NK-92 (cell line): ENCODE results near the gene MLLT10.

ENCODE experiments used
- DNase-seq: peaks from one replicate; lab custom pipeline; 2025; ENCODE audit not compliant: unreplicated experiment; lab: John Stamatoyannopoulos, UW

MLLT10 gene

GRCh38 chr10:21516242-21517131, 17.5 kb upstream of the MLLT10 start:
- DNase-seq: no peak

GRCh38 chr10:21517134-21518031, 16.6 kb upstream of the MLLT10 start:
- DNase-seq: no peak

DNA sequence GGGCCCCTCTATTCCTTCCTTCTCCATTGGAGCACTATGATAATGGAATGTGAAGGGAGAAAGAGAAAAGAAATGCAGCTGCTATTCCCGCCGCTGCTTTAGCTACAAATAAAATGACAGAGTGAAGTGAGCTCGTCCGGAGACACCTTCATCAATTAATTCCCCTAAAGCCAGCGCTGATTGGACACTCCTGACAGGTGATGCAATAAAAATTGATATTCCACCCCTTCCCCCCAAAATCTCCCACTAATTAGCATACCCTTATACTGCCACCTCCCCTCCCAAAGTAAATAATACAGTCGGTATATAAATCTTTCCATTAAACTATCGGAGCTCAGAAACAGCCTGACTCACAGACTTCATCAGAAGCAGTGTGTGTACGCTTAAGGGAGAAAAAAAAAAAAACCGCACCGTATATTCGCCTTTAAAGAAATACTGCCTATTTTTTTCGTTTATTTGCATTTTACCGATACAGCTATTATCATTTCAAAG, 15.8 kb upstream of the MLLT10 start:
- DNase-seq: no peak

GRCh38 chr10:21518641-21519396, 15.2 kb upstream of the MLLT10 start:
- DNase-seq: no peak

DNA sequence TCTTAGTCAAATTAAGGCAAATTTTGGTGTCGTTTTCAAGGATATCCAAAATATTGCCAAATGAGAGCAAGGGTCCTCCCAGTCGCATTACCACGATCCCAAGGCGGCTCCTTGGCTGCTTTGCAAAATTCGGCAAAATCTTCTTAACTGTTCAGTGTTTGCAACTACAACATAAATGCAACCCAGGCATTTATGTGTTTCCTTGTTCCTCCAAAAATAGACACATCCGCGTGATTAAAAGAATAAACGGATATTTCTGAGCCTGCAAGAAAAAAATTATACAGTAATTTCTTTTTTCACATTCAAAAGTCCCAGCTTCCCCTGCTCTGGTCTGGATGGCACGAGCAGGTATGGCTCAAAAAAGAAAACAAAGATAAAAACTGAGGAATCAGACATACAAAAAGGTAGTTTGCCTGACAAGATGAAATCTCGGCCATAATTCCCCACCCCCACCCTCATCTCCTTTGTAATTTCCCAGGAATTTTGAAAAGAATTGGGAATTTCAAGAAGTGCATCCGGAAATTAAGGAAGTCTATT, 14.6 kb upstream of the MLLT10 start:
- DNase-seq: no peak

GRCh38 chr10:21519941-21520436, 14.0 kb upstream of the MLLT10 start:
- no peak for DNase-seq

DNA sequence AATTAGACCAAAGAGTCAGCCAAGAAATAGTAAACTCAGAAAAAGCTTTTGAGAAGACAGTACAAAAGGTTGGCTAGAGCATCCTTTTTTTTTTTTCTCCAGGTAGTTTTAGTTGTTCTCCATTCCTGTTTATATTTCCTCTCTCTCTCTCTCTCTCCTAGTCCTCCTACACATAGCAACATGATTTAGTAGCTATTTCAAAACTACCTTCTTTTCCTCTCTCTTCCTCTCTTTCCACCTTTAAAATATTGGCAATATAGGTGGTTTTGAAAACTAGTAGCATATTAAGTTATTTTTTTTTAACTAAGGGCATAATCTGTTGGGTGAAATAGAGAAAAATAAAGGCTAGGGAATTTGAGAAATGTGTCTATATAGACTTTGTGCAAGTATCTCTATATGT, 13.5 kb upstream of the MLLT10 start:
- no peak for DNase-seq

DNA sequence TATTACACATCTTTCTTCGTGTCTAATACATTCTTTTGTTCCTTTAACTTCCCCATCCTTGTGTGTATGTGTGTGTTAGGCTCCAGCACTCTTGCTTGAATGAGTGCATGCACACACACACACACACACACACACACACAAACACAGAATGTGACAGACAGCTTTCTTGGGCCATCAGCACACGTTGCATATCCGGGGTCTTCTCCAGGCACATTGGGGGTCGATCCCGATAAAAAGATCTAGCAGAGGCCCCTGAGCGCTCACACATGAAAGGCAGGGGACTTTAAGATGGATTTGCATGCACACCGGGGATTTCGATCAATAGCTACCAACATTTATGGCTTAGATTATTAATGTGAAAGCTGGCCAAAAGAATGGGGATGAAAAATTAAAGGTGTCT, 13.1 kb upstream of the MLLT10 start:
- DNase-seq: no peak

GRCh38 chr10:21521751-21522533, 12.1 kb upstream of the MLLT10 start:
- DNase-seq: no peak

GRCh38 chr10:21522631-21523406, 11.2 kb upstream of the MLLT10 start:
- no peak for DNase-seq

DNA sequence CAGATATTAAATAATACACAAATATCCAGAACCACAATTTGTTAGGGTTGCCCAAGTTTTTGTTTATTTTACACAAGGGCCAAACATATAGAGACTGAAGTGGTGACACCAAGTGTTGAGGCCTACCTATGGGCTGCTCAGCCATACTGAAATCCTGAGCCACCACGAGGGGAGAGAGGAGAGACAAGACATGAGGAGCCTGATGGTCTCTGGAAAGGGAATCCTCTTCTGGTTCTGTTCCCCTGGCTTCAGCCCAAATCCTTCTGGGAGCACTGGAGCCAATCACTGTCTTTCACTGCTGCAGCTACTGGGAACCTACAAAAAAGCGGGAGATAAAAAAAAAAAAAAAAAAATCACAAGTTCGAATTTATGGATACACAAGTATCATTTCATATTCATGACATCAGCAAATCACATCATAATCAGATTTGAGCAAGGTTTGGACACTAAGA, 10.4 kb upstream of the MLLT10 start:
- DNase-seq: no peak

DNA sequence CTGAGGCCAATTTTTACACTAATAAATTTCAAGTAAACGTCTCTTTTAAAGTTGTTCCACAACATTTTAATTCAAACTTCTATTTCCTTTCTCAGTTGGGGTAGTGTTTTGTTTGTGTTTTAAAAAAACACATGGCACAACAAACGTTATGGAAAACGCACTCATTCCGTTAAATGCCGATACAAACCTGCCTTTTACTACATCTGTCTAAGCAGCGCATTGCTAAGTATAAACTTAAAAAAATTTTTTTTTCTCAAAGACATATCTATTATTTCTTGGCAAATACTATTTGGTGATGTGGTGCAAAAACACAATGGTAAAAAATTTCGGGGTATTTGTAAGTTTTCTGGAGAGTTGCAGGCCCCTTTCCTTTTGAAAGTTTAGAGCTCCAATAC, 9.9 kb upstream of the MLLT10 start:
- no peak for DNase-seq

DNA sequence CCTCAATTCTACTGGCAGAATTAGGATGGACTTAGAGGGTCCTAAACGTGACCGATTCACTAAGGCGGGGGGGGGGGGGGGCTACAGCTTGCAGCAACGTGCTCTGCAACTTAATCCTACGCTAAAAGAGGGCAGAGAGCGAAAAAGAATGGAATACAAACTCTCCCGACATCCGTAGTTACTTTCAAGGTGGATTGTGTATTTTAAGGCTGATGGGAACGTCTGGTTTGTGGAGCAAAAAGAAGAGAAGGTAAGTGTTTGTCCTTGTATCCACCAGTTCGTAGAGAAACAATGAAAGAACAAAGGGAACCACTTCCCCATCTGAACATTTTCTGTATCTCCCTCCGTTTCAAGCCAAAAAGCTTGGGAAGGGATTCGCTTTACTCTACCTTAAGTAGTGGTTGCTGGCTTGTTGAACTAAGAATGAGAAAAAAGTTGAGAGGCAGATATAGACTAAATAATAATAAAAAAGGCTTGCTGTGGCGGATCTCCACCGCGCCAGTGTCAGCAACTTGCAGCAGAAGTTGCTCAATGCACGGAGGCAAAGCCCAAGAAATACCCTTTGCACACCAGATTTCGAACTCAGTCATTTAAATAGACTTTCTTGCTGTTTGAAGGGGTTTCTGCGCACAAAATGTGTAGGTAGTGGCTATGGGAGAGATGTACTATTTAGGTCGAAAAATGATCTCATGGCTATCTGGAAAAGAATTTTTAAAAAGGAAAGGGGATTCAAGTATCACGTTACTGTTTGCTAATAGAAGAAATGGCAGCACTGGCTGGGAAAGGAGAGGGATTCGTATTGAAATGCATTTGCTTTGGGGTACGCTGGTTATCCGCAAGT, 9.3 kb upstream of the MLLT10 start:
- DNase-seq: no peak

- no peak for DNase-seq
Observed at GRCh38 chr10:21525367-21526187, 8.5 kb upstream of the MLLT10 start, which contains the start of gene SKIDA1. Gene SKIDA1 (minus strand): TSS chr10:21525682. CDS start chr10:21517822, 7,860 bp downstream.

GRCh38 chr10:21526188-21526859, 7.7 kb upstream of the MLLT10 start:
- DNase-seq: no peak

- no peak for DNase-seq
Observed at GRCh38 chr10:21526860-21527597, 7.0 kb upstream of the MLLT10 start.
